Measurements from ENCODE around the gene TCP11. TPM values are rescaled to one million over a fixed set of nuclear protein-coding genes. Genes with fewer than 3 reads are reported as not detected.
"Not testable (repeated sequence)": the region's sequence is repeated elsewhere in the genome, so short reads cannot be mapped to it uniquely, and the experiment has no call there.

Gene TCP11
- total and polyA plus RNA-seq, 5 donors from 2014 or later = not detected

- H3K27me3 Mint-ChIP-seq = peaks cover 6% of the 10 kb centered on the region
- no peak overlapping the region for H3K27ac ChIP-seq (ENCODE audit: insufficient read depth, low read length, poor library complexity, severe bottlenecking)
- no peaks in the 10 kb centered on the region for H3K9me3 ChIP-seq (ENCODE audit: control insufficient read depth in 2 of 2, low read length in 2 of 2)
- no peaks in the 10 kb centered on the region for H3K36me3 ChIP-seq (ENCODE audit: control insufficient read depth, insufficient read depth, low read length)
- peak overlapping the region in 1 of 3 donors; percentile 72 for H3K27ac Mint-ChIP-seq
- H3K4me3 Mint-ChIP-seq = no peak overlapping the region
- H3K27me3 ChIP-seq (ENCODE audit: control insufficient read depth, insufficient read depth, low read length) = no peaks in the 10 kb centered on the region
- H3K9me3 Mint-ChIP-seq = no peaks in the 10 kb centered on the region
- DNase-seq (no peak), ATAC-seq (ENCODE audit: low read depth in 2 of 2) (no peak)
- peaks cover 14% of the 10 kb centered on the region for H3K4me1 ChIP-seq (ENCODE audit: control insufficient read depth, insufficient read depth, low read length, poor library complexity, severe bottlenecking)
- no peaks in the 10 kb centered on the region for H3K36me3 Mint-ChIP-seq
- H3K4me1 Mint-ChIP-seq = peaks cover 0 to 12% (median 5%) of the 10 kb centered on the region in 4 donors
- H3K4me3 ChIP-seq (ENCODE audit: low read depth, low read length) = no peak overlapping the region
Observed at GRCh38 chr6:35145757-35146156, 4.6 kb upstream of the TCP11 start.

- no peaks in the 10 kb centered on the region for H3K36me3 Mint-ChIP-seq
- Histone ChIP-seq H3K9me3 (ENCODE audit: control insufficient read depth in 2 of 2, low read length in 2 of 2) (no peaks in the 10 kb centered on the region), H3K27ac (ENCODE audit: insufficient read depth, low read length, poor library complexity, severe bottlenecking) (no peak overlapping the region), H3K4me1 (ENCODE audit: control insufficient read depth, insufficient read depth, low read length, poor library complexity, severe bottlenecking) (peaks cover 12% of the 10 kb centered on the region), H3K36me3 (ENCODE audit: control insufficient read depth, insufficient read depth, low read length) (no peaks in the 10 kb centered on the region), H3K4me3 (ENCODE audit: low read depth, low read length) (no peak overlapping the region), H3K27me3 (ENCODE audit: control insufficient read depth, insufficient read depth, low read length) (peaks cover 2% of the 10 kb centered on the region)
- no peaks in the 10 kb centered on the region for H3K9me3 Mint-ChIP-seq
- peaks cover 11% of the 10 kb centered on the region for H3K27me3 Mint-ChIP-seq
- no peak for ATAC-seq (ENCODE audit: low read depth in 2 of 2)
- no peak overlapping the region for H3K4me3 Mint-ChIP-seq
- no peak overlapping the region for H3K27ac Mint-ChIP-seq
- no peak for DNase-seq
- peaks cover 0 to 14% (median 8%) of the 10 kb centered on the region in 4 donors for H3K4me1 Mint-ChIP-seq
Observed at GRCh38 chr6:35142588-35143569, 1.7 kb upstream of the TCP11 start.

- no peak for ATAC-seq (ENCODE audit: low read depth in 2 of 2)
Observed at GRCh38 chr6:35140639-35141006, 516 bp downstream of the TCP11 start.

GRCh38 chr6:35139924-35140638, 1.1 kb downstream of the TCP11 start:
- Mint-ChIP-seq H3K36me3 (no peaks in the 10 kb centered on the region), H3K27me3 (peaks cover 11% of the 10 kb centered on the region), H3K4me1 (peaks cover 0 to 14% (median 8%) of the 10 kb centered on the region in 4 donors), H3K9me3 (no peaks in the 10 kb centered on the region), H3K27ac (peak overlapping the region in 1 of 3 donors; percentile 11), H3K4me3 (peak overlapping the region in 3 of 4 donors; percentile 0 to 71 (median 23))
- Histone ChIP-seq H3K9me3 (ENCODE audit: control insufficient read depth in 2 of 2, low read length in 2 of 2) (no peaks in the 10 kb centered on the region), H3K4me3 (ENCODE audit: low read depth, low read length) (no peak overlapping the region), H3K4me1 (ENCODE audit: control insufficient read depth, insufficient read depth, low read length, poor library complexity, severe bottlenecking) (peaks cover 12% of the 10 kb centered on the region), H3K36me3 (ENCODE audit: control insufficient read depth, insufficient read depth, low read length) (no peaks in the 10 kb centered on the region), H3K27me3 (ENCODE audit: control insufficient read depth, insufficient read depth, low read length) (peaks cover 2% of the 10 kb centered on the region), H3K27ac (ENCODE audit: insufficient read depth, low read length, poor library complexity, severe bottlenecking) (no peak overlapping the region)
- DNase-seq = peak; percentile 21 to 78 (median 50)
- no peak for ATAC-seq (ENCODE audit: low read depth in 2 of 2)

More at GRCh38 chr6:35140639-35141006, 516 bp downstream of the TCP11 start:
- no peak overlapping the region for H3K27ac ChIP-seq (ENCODE audit: insufficient read depth, low read length, poor library complexity, severe bottlenecking)
- peaks cover 0 to 14% (median 8%) of the 10 kb centered on the region in 4 donors for H3K4me1 Mint-ChIP-seq
- no peaks in the 10 kb centered on the region for H3K9me3 ChIP-seq (ENCODE audit: control insufficient read depth in 2 of 2, low read length in 2 of 2)
- no peaks in the 10 kb centered on the region for H3K36me3 ChIP-seq (ENCODE audit: control insufficient read depth, insufficient read depth, low read length)
- no peaks in the 10 kb centered on the region for H3K36me3 Mint-ChIP-seq
- peaks cover 2% of the 10 kb centered on the region for H3K27me3 ChIP-seq (ENCODE audit: control insufficient read depth, insufficient read depth, low read length)
- H3K4me1 ChIP-seq (ENCODE audit: control insufficient read depth, insufficient read depth, low read length, poor library complexity, severe bottlenecking) = peaks cover 12% of the 10 kb centered on the region
- H3K4me3 ChIP-seq (ENCODE audit: low read depth, low read length) = no peak overlapping the region
- H3K27me3 Mint-ChIP-seq = peaks cover 11% of the 10 kb centered on the region
- peak overlapping the region in 1 of 3 donors; percentile 40 for H3K27ac Mint-ChIP-seq
- peak overlapping the region in 2 of 4 donors; percentile 39 to 71 for H3K4me3 Mint-ChIP-seq
- H3K9me3 Mint-ChIP-seq = no peaks in the 10 kb centered on the region
- DNase-seq = no peak

GRCh38 chr6:35139470-35139869, 1.7 kb downstream of the TCP11 start:
- Histone ChIP-seq H3K36me3 (ENCODE audit: control insufficient read depth, insufficient read depth, low read length) (no peaks in the 10 kb centered on the region), H3K4me1 (ENCODE audit: control insufficient read depth, insufficient read depth, low read length, poor library complexity, severe bottlenecking) (peaks cover 12% of the 10 kb centered on the region), H3K9me3 (ENCODE audit: control insufficient read depth in 2 of 2, low read length in 2 of 2) (no peaks in the 10 kb centered on the region), H3K27me3 (ENCODE audit: control insufficient read depth, insufficient read depth, low read length) (peaks cover 2% of the 10 kb centered on the region), H3K27ac (ENCODE audit: insufficient read depth, low read length, poor library complexity, severe bottlenecking) (no peak overlapping the region), H3K4me3 (ENCODE audit: low read depth, low read length) (no peak overlapping the region)
- H3K27ac Mint-ChIP-seq = no peak overlapping the region
- no peak for ATAC-seq (ENCODE audit: low read depth in 2 of 2)
- H3K27me3 Mint-ChIP-seq = peaks cover 11% of the 10 kb centered on the region
- H3K36me3 Mint-ChIP-seq = no peaks in the 10 kb centered on the region
- no peak for DNase-seq
- H3K4me3 Mint-ChIP-seq = no peak overlapping the region
- no peaks in the 10 kb centered on the region for H3K9me3 Mint-ChIP-seq
- peaks cover 0 to 14% (median 8%) of the 10 kb centered on the region in 4 donors for H3K4me1 Mint-ChIP-seq

GRCh38 chr6:35138191-35138590, 2.9 kb downstream of the TCP11 start:
- H3K4me1 Mint-ChIP-seq = peaks cover 0 to 14% (median 8%) of the 10 kb centered on the region in 4 donors
- not testable (repeated sequence) for H3K36me3 Mint-ChIP-seq, H3K9me3 Mint-ChIP-seq

GRCh38 chr6:35136185-35136584, 5.0 kb downstream of the TCP11 start:
- Mint-ChIP-seq H3K27me3 (peaks cover 9% of the 10 kb centered on the region), H3K27ac (no peak overlapping the region), H3K4me3 (no peak overlapping the region), H3K36me3 (no peaks in the 10 kb centered on the region), H3K9me3 (no peaks in the 10 kb centered on the region), H3K4me1 (peaks cover 0 to 10% (median 7%) of the 10 kb centered on the region in 4 donors)
- no peak for DNase-seq
- no peaks in the 10 kb centered on the region for H3K36me3 ChIP-seq (ENCODE audit: control insufficient read depth, insufficient read depth, low read length)
- peaks cover 5% of the 10 kb centered on the region for H3K27me3 ChIP-seq (ENCODE audit: control insufficient read depth, insufficient read depth, low read length)
- peaks cover 9% of the 10 kb centered on the region for H3K4me1 ChIP-seq (ENCODE audit: control insufficient read depth, insufficient read depth, low read length, poor library complexity, severe bottlenecking)
- no peak overlapping the region for H3K27ac ChIP-seq (ENCODE audit: insufficient read depth, low read length, poor library complexity, severe bottlenecking)
- H3K4me3 ChIP-seq (ENCODE audit: low read depth, low read length) = no peak overlapping the region
- H3K9me3 ChIP-seq (ENCODE audit: control insufficient read depth in 2 of 2, low read length in 2 of 2) = no peaks in the 10 kb centered on the region
- no peak for ATAC-seq (ENCODE audit: low read depth in 2 of 2)

More at GRCh38 chr6:35138191-35138590, 2.9 kb downstream of the TCP11 start:
- not testable (repeated sequence) for H3K9me3 ChIP-seq (ENCODE audit: control insufficient read depth in 2 of 2, low read length in 2 of 2); H3K27ac Mint-ChIP-seq; DNase-seq; H3K4me3 ChIP-seq (ENCODE audit: low read depth, low read length); H3K36me3 ChIP-seq (ENCODE audit: control insufficient read depth, insufficient read depth, low read length); H3K4me3 Mint-ChIP-seq; H3K27me3 ChIP-seq (ENCODE audit: control insufficient read depth, insufficient read depth, low read length); H3K27ac ChIP-seq (ENCODE audit: insufficient read depth, low read length, poor library complexity, severe bottlenecking); ATAC-seq (ENCODE audit: low read depth in 2 of 2)
- H3K4me1 ChIP-seq (ENCODE audit: control insufficient read depth, insufficient read depth, low read length, poor library complexity, severe bottlenecking) = peaks cover 12% of the 10 kb centered on the region
- H3K27me3 Mint-ChIP-seq = peaks cover 11% of the 10 kb centered on the region

All from CD4-positive, CD25-positive, alpha-beta regulatory T cell (primary cell).